Measurements from ENCODE around the gene ZNF445.

ZNF445 gene

DNA sequence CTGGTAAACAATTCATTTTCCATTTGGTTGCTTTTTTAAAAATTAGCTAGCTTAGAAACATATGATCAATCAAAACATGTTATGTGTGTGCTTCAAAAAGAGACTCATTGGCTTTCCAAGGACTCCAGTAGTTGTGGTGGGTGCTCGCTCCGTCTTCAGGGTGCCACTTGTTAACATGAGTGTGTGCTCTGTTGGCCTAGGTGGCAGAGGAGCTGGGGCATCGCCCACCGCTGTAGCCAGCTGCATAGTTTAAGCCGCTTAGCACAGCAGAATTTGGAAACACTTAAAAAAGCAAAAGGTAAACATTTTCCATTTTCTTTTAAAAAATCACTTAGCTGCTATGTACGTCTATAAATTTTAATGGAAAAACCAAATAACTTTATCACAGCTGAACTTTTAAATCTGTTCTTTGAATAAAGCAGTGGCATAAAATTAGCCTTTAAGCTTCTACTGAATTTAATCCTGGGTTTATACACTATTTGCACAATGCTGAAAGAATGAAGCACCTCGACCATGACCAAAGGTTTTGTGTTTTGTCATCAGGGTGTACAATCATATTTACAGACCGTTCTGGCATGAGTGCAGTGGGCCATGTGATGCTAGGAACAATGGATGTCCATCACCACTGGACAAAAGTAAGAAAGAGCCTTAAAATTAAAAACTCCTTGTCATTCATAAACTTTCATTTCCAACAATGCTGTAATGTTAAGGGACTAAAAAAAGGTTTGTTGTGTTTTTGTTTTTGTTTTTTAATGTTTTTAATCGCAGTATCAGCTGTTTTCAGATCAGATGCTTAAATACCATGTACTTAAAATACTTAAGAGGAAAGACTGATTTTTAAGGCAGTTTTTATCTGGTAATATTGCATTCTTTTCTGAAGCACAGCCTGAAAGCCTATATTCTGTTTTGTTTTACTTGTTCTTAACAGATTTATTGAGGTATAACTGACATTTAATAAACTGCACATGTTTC is 81.0 kb downstream of the ZNF445 start:
- DNase-seq = no peak

DNA sequence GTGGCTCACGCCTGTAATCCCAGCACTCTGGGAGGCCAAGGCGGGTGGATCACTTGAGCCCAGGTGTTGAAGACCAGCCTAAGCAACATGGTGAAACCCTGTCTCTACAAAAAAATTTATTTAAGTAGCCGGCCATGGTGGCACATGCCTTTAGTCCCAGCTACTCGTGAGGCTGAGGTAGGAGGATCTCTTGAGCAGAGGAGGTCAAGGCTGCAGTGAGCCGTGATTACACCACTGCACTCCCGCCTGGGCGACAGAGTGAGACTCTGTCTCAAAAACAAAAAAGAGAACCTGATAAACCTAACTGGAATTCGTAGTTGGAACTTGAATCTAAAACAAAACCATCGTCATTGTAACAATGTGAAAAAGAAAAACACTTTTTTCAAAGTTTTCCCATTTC is 81.8 kb downstream of the ZNF445 start:
- DNase-seq = no peak

DNA sequence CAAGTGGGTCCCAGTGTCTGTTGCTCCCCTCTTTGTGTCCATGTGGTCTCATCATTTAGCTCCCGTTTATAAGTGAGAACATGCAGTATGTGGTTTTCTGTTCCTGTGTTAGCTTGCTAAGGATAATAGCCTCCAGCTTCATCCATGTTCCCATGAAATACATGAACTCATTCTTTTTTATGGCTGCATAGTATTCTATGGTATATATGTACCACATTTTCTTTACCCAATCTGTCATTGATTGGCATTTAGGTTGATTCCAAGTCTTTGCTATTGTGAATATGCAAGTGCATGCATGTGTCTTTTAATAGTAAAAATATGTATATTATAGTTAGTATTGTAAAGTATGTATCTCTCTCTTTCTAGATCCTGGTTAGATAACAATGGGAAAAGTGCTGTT is 85.0 kb downstream of the ZNF445 start:
- DNase-seq = no peak

DNA sequence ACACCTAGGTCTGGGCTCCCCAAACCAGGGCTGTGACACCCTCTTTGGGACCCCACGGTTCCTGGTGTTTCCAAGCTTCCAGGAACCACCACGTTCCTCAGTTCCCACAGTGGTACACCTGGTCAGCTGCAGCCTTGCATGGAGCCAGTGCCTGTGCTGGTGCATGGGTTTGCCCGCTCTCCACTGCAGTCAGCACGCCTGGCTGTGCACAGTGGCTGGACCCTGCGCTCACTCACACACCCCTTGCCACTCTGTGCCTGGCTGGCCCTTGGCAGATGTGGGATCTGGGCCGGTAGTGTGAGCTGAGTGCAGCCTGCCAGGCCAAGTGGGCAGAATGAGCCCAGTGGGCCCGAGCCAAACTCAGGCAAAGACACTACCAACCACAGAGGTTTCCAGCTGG is 90.1 kb downstream of the ZNF445 start:
- DNase-seq = no peak

All from activated CD4-positive, alpha-beta T cell treated with anti-CD3 and anti-CD28 coated beads, Interleukin-2, amount 50 U/mL, for 1 hour (primary cell).